H1 (cell line): ENCODE results near the gene RNF144A. TPM values are rescaled to one million over a fixed set of nuclear protein-coding genes. Genes with fewer than 3 reads are reported as not detected.

Experiments used
- CTCF ChIA-PET: fragments of 300-600 bp; sonication (Branson Sonifier 250); formaldehyde crosslinking; loops from one replicate; lab custom pipeline; 2021; ENCODE audit not compliant: partially characterized antibody; lab: Charles Lee
- POLR2A ChIA-PET: fragments of 300-600 bp; sonication (Branson Sonifier 250); formaldehyde crosslinking; loops from one replicate; lab custom pipeline; 2021; ENCODE audit warnings: inconsistent platforms; ENCODE audit not compliant: partially characterized antibody; lab: Charles Lee
- DNase-seq, 2 experiments: peaks; one replicate each; pipeline versions ENCODE4 v3.0.0 to v3.0.0-alpha.2; 2010 to 2022; ENCODE audit warnings: low spot score in 2 of 2, low read depth in 1 of 2, mixed read lengths in 1 of 2
- FAIRE-seq: peaks from 2 replicates; lab custom pipeline; 2011; peaks lifted over from hg19 to GRCh38; lab: Jason Lieb, UNC
- H2AFZ ChIP-seq: 2 replicates; pipeline ENCODE4 v1.8.1; 2012; ENCODE audit warnings: low read length, inconsistent platforms
- H2AK5ac ChIP-seq: 2 replicates; pipeline ENCODE4 v1.6.1; 2013; ENCODE audit warnings: low read depth, low read length
- H2BK120ac ChIP-seq: replicated peaks from 2 replicates; pipeline ENCODE3; 2013; ENCODE audit warnings: low read depth, low read length, inconsistent platforms
- H2BK12ac ChIP-seq: 2 replicates; pipeline ENCODE4 v1.6.1; 2013; ENCODE audit warnings: low read depth, low read length
- H2BK15ac ChIP-seq: 2 replicates; pipeline ENCODE4 v1.6.1; 2013; ENCODE audit warnings: low read length
- H2BK20ac ChIP-seq: 2 replicates; pipeline ENCODE4 v1.6.1; 2013; ENCODE audit warnings: low read length
- H2BK5ac ChIP-seq: 2 replicates; pipeline ENCODE4 v1.6.1; 2013; ENCODE audit warnings: low read depth, low read length
- H3K14ac ChIP-seq: 2 replicates; pipeline ENCODE4 v1.6.1; 2013; ENCODE audit warnings: inconsistent platforms; ENCODE audit not compliant: insufficient read length
- H3K18ac ChIP-seq: 2 replicates; pipeline ENCODE4 v1.6.1; 2013; ENCODE audit warnings: low read length; ENCODE audit errors: extremely low read depth
- H3K23ac ChIP-seq: 2 replicates; pipeline ENCODE4 v1.6.1; 2013; ENCODE audit warnings: inconsistent platforms; ENCODE audit not compliant: insufficient read length
- H3K23me2 ChIP-seq: 2 replicates; pipeline ENCODE4 v1.6.1; 2013; ENCODE audit warnings: low read depth, low read length
- H3K27ac ChIP-seq: 2 replicates; pipeline ENCODE4 v1.6.1; 2011; ENCODE audit warnings: low read depth, low read length, inconsistent platforms
- H3K27me3 ChIP-seq, 4 experiments: replicated peaks in 1 of 4; 1 replicate in 1 of 4; 2 replicates in 3 of 4; pipeline versions ENCODE4 v1.6.1 to v1.8.1; 2011 to 2013; ENCODE audit warnings: low read length in 3 of 4, mild to moderate bottlenecking in 3 of 4, inconsistent platforms in 2 of 4, mixed read lengths in 2 of 4, moderate library complexity in 1 of 4; ENCODE audit not compliant: control insufficient read depth in 3 of 4, insufficient read depth in 3 of 4; ENCODE audit errors: extremely low read depth in 1 of 4
- H3K36me3 ChIP-seq, 4 experiments: 2 replicates each; pipeline versions ENCODE4 v1.6.1 to v1.8.1; 2011 to 2013; ENCODE audit warnings: mild to moderate bottlenecking in 4 of 4, low read length in 3 of 4, moderate library complexity in 2 of 4, control low read depth in 1 of 4, inconsistent platforms in 1 of 4; ENCODE audit not compliant: insufficient read depth in 4 of 4, control insufficient read depth in 2 of 4
- H3K4ac ChIP-seq: replicated peaks from 2 replicates; pipeline ENCODE3; 2013; ENCODE audit warnings: low read length, low read depth, mixed read lengths, inconsistent platforms; ENCODE audit not compliant: insufficient read length
- H3K4me1 ChIP-seq, 4 experiments: replicated peaks in 1 of 4; 1 replicate in 1 of 4; 2 replicates in 3 of 4; pipeline versions ENCODE4 v1.6.1 to v1.8.1; 2011 to 2013; ENCODE audit warnings: low read length in 3 of 4, inconsistent platforms in 2 of 4, mixed read lengths in 1 of 4; ENCODE audit not compliant: insufficient read depth in 4 of 4, control insufficient read depth in 3 of 4
- H3K4me2 ChIP-seq, 2 experiments: 2 replicates each; pipeline versions ENCODE4 v1.6.1 to v1.8.1; 2011 to 2013; ENCODE audit warnings: low read depth in 2 of 2, low read length in 2 of 2, control low read depth in 1 of 2, inconsistent platforms in 1 of 2, mild to moderate bottlenecking in 1 of 2; ENCODE audit not compliant: insufficient read depth in 1 of 2
- H3K4me3 ChIP-seq, 4 experiments: fragments of 200-600, 300-600 bp in 1 of 4; sonication (generic), shearing (Covaris generic), sonication (Bioruptor Twin) in 1 of 4; 2 replicates each; pipeline versions ENCODE4 v1.5.1 to v1.8.1; 2011 to 2016; ENCODE audit warnings: low read length in 4 of 4, low read depth in 3 of 4, control low read depth in 2 of 4, inconsistent platforms in 2 of 4, mild to moderate bottlenecking in 2 of 4, mixed read lengths in 1 of 4, moderate library complexity in 1 of 4; ENCODE audit not compliant: insufficient read depth in 2 of 4; ENCODE audit errors: extremely low read depth in 1 of 4
- H3K56ac ChIP-seq: replicated peaks from 2 replicates; pipeline ENCODE3; 2013; ENCODE audit warnings: low read depth, mild to moderate bottlenecking, mixed read lengths, low read length, inconsistent platforms; ENCODE audit not compliant: insufficient read length
- H3K79me1 ChIP-seq: 2 replicates; pipeline ENCODE4 v1.6.1; 2013; ENCODE audit warnings: low read depth, low read length, control low read depth
- H3K79me2 ChIP-seq, 2 experiments: 2 replicates each; pipeline versions ENCODE4 v1.6.1 to v1.8.1; 2012 to 2013; ENCODE audit warnings: low read length in 2 of 2, mild to moderate bottlenecking in 2 of 2, inconsistent platforms in 1 of 2; ENCODE audit not compliant: insufficient read depth in 2 of 2, control insufficient read depth in 1 of 2
- H3K9ac ChIP-seq, 4 experiments: replicated peaks in 1 of 4; 1 replicate in 1 of 4; 2 replicates in 3 of 4; pipeline versions ENCODE4 v1.6.1 to v1.8.1; 2011 to 2013; ENCODE audit warnings: low read depth in 3 of 4, low read length in 3 of 4, control low read depth in 2 of 4, mild to moderate bottlenecking in 2 of 4, moderate library complexity in 2 of 4, inconsistent platforms in 1 of 4; ENCODE audit errors: extremely low read depth in 1 of 4
- H3K9me3 ChIP-seq, 2 experiments: 2 replicates each; pipeline versions ENCODE4 v1.6.1 to v1.8.1; 2012 to 2013; ENCODE audit warnings: mild to moderate bottlenecking in 2 of 2, moderate library complexity in 2 of 2, control low read depth in 1 of 2, inconsistent platforms in 1 of 2, low read depth in 1 of 2, low read length in 1 of 2, mixed read lengths in 1 of 2; ENCODE audit not compliant: insufficient read depth in 2 of 2
- H4K20me1 ChIP-seq, 2 experiments: replicated peaks in 1 of 2; 2 replicates each; pipeline versions ENCODE3 to v1.8.1; 2011 to 2013; ENCODE audit warnings: inconsistent platforms in 2 of 2, low read length in 2 of 2, mild to moderate bottlenecking in 1 of 2; ENCODE audit not compliant: insufficient read depth in 2 of 2, control insufficient read depth in 1 of 2
- H4K5ac ChIP-seq: 2 replicates; pipeline ENCODE4 v1.6.1; 2013; ENCODE audit warnings: low read length, low read depth, mixed read lengths, inconsistent platforms; ENCODE audit not compliant: insufficient read length
- H4K8ac ChIP-seq: 2 replicates; pipeline ENCODE4 v1.8.0; 2013; ENCODE audit warnings: mild to moderate bottlenecking, moderate library complexity, low read length, inconsistent platforms; ENCODE audit not compliant: insufficient read depth; ENCODE audit errors: extremely low read depth
- H4K91ac ChIP-seq: replicated peaks from 2 replicates; pipeline ENCODE3; 2013; ENCODE audit warnings: low read length, mixed read lengths, inconsistent platforms; ENCODE audit not compliant: insufficient read length
- NRF1 ChIP-seq: IDR thresholded peaks from 2 replicates; pipeline ENCODE4 v1.6.1; 2011; ENCODE audit warnings: mild to moderate bottlenecking, low read depth, low read length, improper control_type of control experiment
- SIX5 ChIP-seq: IDR thresholded peaks from 2 replicates; pipeline ENCODE4 v1.6.1; 2011; ENCODE audit warnings: mild to moderate bottlenecking, low read depth, low read length
- YY1 ChIP-seq: IDR thresholded peaks from 2 replicates; pipeline ENCODE4 v1.6.1; 2011; ENCODE audit warnings: low read depth, mild to moderate bottlenecking, low read length
- WGBS, 2 experiments: shearing (Covaris generic) in 1 of 2; methylation state at CpG; one replicate each; pipeline versions ENCODE4 v1.1.6 to v1.1.7; 2013 to 2015; ENCODE audit warnings: low lambda C conversion rate in 2 of 2, mixed read lengths in 2 of 2, inconsistent platforms in 1 of 2, low coverage in 1 of 2, missing lambda C conversion rate in 1 of 2; ENCODE audit not compliant: insufficient replicate concordance in 2 of 2, insufficient coverage in 1 of 2, insufficient read length in 1 of 2; ENCODE audit errors: extremely low coverage in 1 of 2, missing lambda C conversion rate in 1 of 2; 5-methylcytosine and 5-hydroxymethylcytosine counted together
- polyA plus RNA-seq, 7 experiments: library from polyadenylated mRNA; depleted of rRNA in 3 of 7; stranded (reverse) in 5 of 7; unstranded in 2 of 7; fragments of >200 nt in 5 of 7; fragments of 200-250 nt in 2 of 7; gene quantifications; 1 replicate in 5 of 7; 2 replicates in 1 of 7; 4 replicates in 1 of 7; pipeline versions ENCODE4 v1.2.1 to v1.2.3, GENCODE V29; 2011 to 2013; ENCODE audit warnings: missing spikeins in 2 of 7, mixed read lengths in 2 of 7
- total RNA-seq: library from RNA; stranded (reverse); fragmentation: NEBNext Ultra II Directional; extraction: Animal tissue kit (Norgen Biotek cat#: 25700); gene quantifications from 2 replicates; pipeline ENCODE4 v1.2.1, GENCODE V29; 2021

RNF144A gene
- total and polyA plus RNA-seq, 2 of the 8 experiments (the other 6 are each of a cell fraction or from before 2014, with no cell fraction given), result 14.0 to 15.0 TPM

- Histone ChIP-seq H3K23me2 (no peaks in the 10 kb centered on the region), H3K27ac (no peak overlapping the region), H2BK120ac (no peak overlapping the region), H4K91ac (no peak overlapping the region), H3K27me3 (no peaks in the 10 kb centered on the region), H3K36me3 (no peaks in the 10 kb centered on the region; a peak in 1 of 8 replicates), H2AFZ (no peak overlapping the region), H3K4me3 (no peak overlapping the region), H2BK12ac (no peak overlapping the region), H3K9ac (no peak overlapping the region), H3K4me1 (peaks cover 0 to 15% (median 4%) of the 10 kb centered on the region in 4 experiments; a peak in 5 of 7 replicates), H3K79me1 (peaks cover 4% of the 10 kb centered on the region; the same call in 1 of the 2 replicates), H4K5ac (no peak overlapping the region), H3K4ac (no peak overlapping the region), H3K4me2 (no peak overlapping the region), H2BK20ac (no peak overlapping the region), H3K9me3 (no peaks in the 10 kb centered on the region), H4K8ac (no peak overlapping the region), H2AK5ac (no peak overlapping the region), H4K20me1 (peaks cover 0 to 7% of the 10 kb centered on the region in 2 experiments), H3K56ac (no peak overlapping the region), H3K18ac (no peak overlapping the region), H3K79me2 (peaks cover 0 to 23% of the 10 kb centered on the region in 2 experiments; a peak in 2 of 4 replicates), H3K23ac (no peak overlapping the region), H3K14ac (no peak overlapping the region), H2BK15ac (no peak overlapping the region), H2BK5ac (no peak overlapping the region)
- DNase-seq (peak in 1 of 2 experiments; percentile 37), FAIRE-seq (no peak)
- CTCF ChIA-PET, result interaction anchor here (1.1 to 2.6 kb wide), 4 partner anchors 10 to 108 kb away, joined by 3 to 8 read pairs (median 4); no protein-coding TSS in a partner anchor
- WGBS, 2 experiments, result 89% methylated on average over 2 of the region's 2 CpGs; no CpG with 5 or more reads in 1 of the 2 experiments
- TF ChIP-seq SIX5, result no peak
- TF ChIP-seq NRF1, result no peak
- no peak for TF ChIP-seq YY1
- POLR2A ChIA-PET, result no interaction called here
These were observed 19.9 kb downstream of the RNF144A start for GRCh38 chr2:6937157-6937556.
